HG03342 (cell line): ENCODE data around the gene CNOT2.
"Not testable (repeated sequence)": the region's sequence is repeated elsewhere in the genome, so short reads cannot be mapped to it uniquely, and the experiment has no call there.

Source experiments
- ATAC-seq: cut with Tn5 transposase; IDR thresholded peaks from one replicate; pipeline ENCODE4 v1.9.1; 2021; ENCODE audit warnings: mild to moderate bottlenecking, moderate library complexity; ENCODE audit not compliant: unreplicated experiment

CNOT2 gene

DNA sequence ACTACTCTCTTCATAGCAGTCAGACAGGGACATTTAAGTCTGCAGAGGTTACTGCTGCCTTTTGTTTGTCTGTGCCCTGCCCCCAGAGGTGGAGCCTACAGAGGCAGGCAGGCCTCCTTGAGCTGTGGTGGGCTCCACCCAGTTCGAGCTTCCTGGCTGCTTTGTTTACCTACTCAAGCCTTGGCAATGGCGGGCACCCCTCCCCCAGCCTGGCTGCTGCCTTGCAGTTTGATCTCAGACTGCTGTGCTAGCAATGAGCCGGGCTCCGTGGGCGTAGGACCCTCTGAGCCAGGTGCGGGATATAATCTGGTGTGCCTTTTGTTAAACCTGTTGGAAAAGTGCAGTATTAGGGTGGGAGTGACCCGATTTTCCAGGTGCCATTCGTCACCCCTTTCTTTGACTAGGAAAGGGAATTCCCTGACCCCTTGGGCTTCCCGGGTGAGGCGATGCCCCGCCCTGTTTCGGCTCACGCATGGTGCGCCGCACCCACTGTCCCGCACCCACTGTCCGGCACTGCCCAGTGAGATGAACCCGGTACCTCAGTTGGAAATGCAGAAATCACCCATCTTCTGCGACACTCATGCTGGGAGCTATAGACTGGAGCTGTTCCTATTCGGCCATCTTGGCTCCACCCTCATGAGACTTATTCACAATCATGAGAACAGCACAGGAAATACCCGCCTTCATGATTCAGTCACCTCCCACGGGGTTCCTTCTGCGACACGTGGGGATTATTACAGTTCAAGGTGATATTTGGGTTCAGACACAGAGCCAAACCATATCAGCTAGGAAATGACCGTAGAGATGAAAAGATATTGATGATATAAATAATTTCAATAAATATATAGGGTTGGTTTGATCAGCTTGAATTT lies 61.7 kb downstream of the CNOT2 start:
- not testable (repeated sequence) for ATAC-seq

- ATAC-seq = no peak
Measured at GRCh38 chr12:70305794-70306193, 62.6 kb downstream of the CNOT2 start.

DNA sequence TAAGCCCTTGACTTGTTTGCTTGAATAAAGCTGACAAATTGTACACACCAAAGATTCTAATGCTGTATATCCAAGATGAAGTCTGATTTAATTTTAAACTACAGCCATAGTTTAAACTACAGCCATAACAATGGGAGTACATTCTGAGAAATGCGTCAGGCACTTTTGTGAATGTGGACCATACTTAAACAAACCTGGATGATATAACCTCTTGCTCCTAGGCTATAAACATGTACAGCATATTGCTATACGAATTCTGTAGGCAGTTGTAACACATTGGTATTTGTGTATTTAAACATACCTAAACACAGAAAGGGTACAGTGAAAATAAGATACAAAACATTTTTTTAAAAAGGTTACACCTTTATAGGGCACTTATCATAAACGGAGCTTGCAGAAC lies 63.4 kb downstream of the CNOT2 start:
- ATAC-seq = no peak

GRCh38 chr12:70307868-70308267 lies 64.6 kb downstream of the CNOT2 start:
- no peak for ATAC-seq

GRCh38 chr12:70309348-70309747 lies 66.1 kb downstream of the CNOT2 start:
- ATAC-seq = no peak

DNA sequence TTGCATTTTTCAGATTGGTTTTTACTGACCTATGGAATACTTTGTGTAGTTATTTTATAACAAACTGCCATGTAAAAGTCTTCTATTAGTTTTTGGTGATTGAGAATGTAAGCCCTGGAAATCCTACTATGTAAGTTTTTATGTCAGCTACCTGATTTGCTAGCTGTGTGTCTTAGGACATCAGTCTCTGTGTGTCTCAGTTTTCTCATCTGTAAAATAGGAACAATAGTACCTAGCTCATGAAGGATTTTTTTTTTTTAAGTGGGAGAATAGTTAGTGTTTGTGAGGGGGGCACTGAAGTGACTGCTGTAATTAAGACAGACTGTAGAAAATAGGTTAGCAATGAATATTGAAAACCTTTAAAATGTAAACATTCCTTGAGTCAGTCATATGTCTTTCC lies 70.9 kb downstream of the CNOT2 start:
- ATAC-seq = no peak

- peak; percentile 83 for ATAC-seq
Measured at GRCh38 chr12:70317781-70318180, 74.5 kb downstream of the CNOT2 start.

GRCh38 chr12:70319605-70320004 lies 76.4 kb downstream of the CNOT2 start:
- ATAC-seq = no peak

- ATAC-seq = no peak
Measured at GRCh38 chr12:70321191-70321590, 78.0 kb downstream of the CNOT2 start.

DNA sequence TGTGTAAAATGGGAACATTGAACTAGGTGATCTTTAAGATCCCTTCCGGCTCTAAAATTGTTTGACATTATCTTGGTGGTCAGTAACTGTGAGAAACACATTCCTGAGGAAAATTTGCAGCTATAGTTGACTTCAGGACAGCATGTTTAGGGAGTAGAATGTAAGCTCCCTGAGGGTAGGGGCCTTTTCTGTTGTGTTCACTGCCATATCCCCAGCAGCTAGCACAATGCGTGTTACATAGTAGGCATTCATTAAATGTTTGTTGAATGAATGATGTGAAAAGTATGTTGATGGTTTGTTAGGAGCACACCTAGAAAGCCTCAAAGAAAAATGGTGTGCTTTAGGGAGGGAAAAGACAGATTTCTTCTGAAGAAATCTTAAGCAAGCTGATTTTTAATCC lies 84.3 kb downstream of the CNOT2 start:
- ATAC-seq = no peak

DNA sequence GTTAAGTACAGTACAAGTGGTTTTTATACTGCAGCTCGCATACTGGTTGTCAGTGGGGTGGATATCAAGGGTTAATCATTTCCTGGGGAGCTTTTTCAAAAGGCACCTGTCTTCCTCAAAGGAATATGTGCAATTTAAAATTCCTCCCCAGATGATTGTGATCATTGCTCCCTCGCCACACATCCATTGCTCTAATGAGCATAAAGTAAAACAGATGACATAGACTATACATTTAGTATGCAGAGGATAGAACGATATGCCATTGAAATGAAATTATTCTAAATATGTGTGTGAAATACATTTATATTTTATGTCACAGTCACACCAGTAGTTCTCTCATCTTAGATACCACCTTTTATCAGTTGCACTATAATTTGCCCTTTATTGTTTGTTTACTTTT lies 86.5 kb downstream of the CNOT2 start:
- no peak for ATAC-seq

- no peak for ATAC-seq
Measured at GRCh38 chr12:70330158-70330557, 86.9 kb downstream of the CNOT2 start.

DNA sequence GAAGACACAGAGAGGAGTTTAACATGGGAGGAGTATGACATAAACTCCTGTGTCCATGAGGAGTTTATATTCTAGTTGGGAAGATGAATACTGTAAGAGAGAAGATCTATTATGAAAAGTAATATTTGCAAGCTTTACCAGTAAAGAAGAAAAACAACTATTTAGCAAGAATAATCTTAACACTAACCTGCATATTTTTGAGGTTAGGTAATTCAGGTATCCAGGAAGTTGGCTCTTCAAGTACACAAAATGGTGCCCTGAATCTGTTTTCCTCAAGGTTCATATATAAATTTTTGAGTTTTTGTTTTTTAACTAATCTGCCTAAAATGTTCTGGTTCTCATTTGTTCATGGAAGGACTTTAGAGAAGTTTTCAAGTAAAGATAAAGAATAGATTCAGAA lies 89.0 kb downstream of the CNOT2 start:
- no peak for ATAC-seq

GRCh38 chr12:70334742-70335141 lies 91.5 kb downstream of the CNOT2 start:
- no peak for ATAC-seq

DNA sequence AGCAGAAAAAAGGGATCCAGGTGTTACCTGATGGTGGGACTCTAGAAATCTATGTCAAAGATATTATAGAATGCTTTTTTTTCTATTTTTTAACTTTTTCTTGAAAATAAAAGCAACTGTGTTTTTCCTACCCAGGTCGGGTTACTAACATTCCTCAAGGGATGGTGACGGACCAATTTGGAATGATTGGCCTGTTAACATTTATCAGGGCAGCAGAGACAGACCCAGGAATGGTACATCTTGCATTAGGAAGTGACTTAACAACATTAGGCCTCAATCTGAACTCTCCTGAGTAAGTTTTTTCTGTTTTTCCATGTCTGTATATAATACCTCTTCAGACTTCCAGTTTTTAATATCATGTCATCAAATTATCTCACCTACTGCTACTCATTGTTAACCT lies 95.3 kb downstream of the CNOT2 start:
- no peak for ATAC-seq

DNA sequence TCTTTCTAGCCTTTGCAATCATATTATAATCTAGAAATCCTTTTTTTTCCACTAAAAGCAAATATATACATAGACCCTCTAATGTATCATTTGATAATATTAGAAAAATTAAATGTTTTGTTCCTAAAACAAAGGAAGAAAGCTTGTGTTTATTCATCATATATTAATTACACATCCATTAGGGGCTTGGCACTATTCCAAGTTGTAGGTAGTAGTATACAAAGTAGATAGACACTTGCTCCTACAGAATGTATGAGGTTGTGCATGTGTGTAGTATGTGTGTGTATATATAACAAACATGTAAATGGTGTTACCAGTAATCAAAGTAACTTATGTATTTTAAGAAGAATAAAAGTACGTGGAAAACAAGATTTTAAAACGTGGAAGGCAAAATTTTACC lies 107.8 kb downstream of the CNOT2 start:
- no peak for ATAC-seq

DNA sequence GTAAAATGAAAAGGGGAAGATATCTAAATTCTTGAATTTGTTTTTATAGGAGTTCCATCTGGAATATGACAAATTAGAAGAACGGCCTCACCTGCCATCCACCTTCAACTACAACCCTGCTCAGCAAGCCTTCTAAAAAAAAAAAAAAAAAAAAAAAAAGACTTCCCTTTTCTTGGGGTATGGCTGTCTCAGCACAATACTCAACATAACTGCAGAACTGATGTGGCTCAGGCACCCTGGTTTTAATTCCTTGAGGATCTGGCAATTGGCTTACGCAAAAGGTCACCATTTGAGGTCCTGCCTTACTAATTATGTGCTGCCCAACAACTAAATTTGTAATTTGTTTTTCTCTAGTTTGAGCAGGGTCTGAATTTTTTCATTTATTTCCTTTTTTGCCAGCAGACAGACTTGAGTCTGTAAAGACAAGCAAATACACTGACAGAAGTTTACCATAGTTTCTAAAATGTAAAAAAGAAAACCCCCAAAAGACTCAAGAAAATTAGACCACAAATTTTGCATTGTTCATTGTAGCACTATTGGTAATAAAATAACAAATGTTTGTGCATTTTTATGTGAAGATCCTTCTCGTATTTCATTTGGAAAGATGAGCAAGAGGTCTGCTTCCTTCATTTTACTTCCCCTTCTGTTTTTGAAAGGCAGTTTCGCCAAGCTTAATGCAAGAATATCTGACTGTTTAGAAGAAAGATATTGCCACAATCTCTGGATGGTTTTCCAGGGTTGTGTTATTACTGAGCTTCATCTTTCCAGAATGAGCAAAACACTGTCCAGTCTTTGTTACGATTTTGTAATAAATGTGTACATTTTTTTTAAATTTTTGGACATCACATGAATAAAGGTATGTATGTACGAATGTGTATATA lies 110.8 kb downstream of the CNOT2 start:
- no peak for ATAC-seq

DNA sequence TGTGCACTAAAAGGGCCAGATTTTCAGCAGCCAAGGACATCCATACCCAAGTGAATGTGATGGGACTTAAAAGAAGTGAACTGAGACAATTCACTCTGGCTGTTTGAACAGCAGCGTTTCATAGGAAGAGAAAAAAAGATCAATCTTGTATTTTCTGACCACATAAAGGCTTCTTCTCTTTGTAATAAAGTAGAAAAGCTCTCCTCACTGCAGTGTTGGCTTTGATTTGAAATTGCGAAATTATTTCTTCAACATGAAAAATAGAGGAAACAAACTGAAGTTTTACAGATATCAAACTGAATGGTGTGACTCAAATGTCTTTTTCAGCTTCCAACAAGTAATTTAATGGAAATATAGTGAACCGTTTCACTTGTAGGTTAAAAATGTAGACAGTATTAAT lies 111.6 kb downstream of the CNOT2 start:
- no peak for ATAC-seq

- ATAC-seq = no peak
Measured at GRCh38 chr12:70355972-70356371, 112.7 kb downstream of the CNOT2 start.

- no peak for ATAC-seq
Measured at GRCh38 chr12:70359458-70360197, 116.4 kb downstream of the CNOT2 start.

DNA sequence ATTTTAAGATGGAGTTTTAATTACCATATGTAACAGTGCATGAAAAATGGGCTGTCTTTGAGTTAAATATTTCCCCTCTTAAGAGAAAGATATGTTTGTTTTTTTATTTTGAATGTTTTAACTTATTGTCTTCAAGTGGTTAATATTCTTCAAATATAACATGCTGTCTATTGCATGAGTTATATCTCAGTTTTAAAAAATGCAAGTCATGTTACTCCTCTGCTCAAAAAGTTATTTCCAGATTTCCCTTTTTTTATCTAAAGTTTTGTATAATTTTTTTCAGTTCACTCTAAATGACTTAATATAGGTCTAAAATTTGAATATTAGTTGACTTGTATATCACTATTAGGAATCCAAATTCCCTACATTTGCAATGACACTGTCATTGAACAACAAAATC lies 117.0 kb downstream of the CNOT2 start:
- no peak for ATAC-seq
